ENCODE data around the gene PACRG.

Gene PACRG

GRCh38 chr6:163218361-163218894, 490.7 kb downstream of the PACRG start:
- DNase-seq, result peak in 1 of 2 experiments; percentile 8

- no peak for DNase-seq
These were observed 498.5 kb downstream of the PACRG start for GRCh38 chr6:163226181-163226835.

- DNase-seq, result no peak
These were observed 499.2 kb downstream of the PACRG start for GRCh38 chr6:163226836-163227485.

- no peak for DNase-seq
These were observed 500.3 kb downstream of the PACRG start for GRCh38 chr6:163228041-163228440.

- no peak for DNase-seq
These were observed 501.3 kb downstream of the PACRG start for GRCh38 chr6:163229050-163229449.

- no peak for DNase-seq
These were observed 503.1 kb downstream of the PACRG start for GRCh38 chr6:163230901-163231300.

GRCh38 chr6:163231356-163232014, 503.7 kb downstream of the PACRG start:
- DNase-seq, result no peak

GRCh38 chr6:163232015-163232523, 504.3 kb downstream of the PACRG start:
- DNase-seq, result no peak

GRCh38 chr6:163232649-163233048, 504.9 kb downstream of the PACRG start:
- no peak for DNase-seq

- DNase-seq, result no peak
These were observed 509.3 kb downstream of the PACRG start for GRCh38 chr6:163237110-163237509.

GRCh38 chr6:163239572-163240340, 512.0 kb downstream of the PACRG start:
- no peak for DNase-seq

- no peak for DNase-seq
These were observed 512.8 kb downstream of the PACRG start for GRCh38 chr6:163240556-163240955.

GRCh38 chr6:163241683-163242082, 513.9 kb downstream of the PACRG start:
- DNase-seq, result no peak

- DNase-seq, result peak in 1 of 2 experiments; percentile 4
These were observed 515.3 kb downstream of the PACRG start for GRCh38 chr6:163243083-163243482.

- DNase-seq, result no peak
These were observed 516.2 kb downstream of the PACRG start for GRCh38 chr6:163243692-163244589.

GRCh38 chr6:163248051-163248450, 520.3 kb downstream of the PACRG start:
- DNase-seq, result no peak

GRCh38 chr6:163249651-163250101, 521.9 kb downstream of the PACRG start:
- no peak for DNase-seq

- no peak for DNase-seq
These were observed 522.3 kb downstream of the PACRG start for GRCh38 chr6:163250116-163250515.

GRCh38 chr6:163252061-163252591, 524.4 kb downstream of the PACRG start:
- no peak for DNase-seq

- no peak for DNase-seq
These were observed 525.9 kb downstream of the PACRG start for GRCh38 chr6:163253556-163254213.

- DNase-seq, result no peak
These were observed 526.6 kb downstream of the PACRG start for GRCh38 chr6:163254341-163254835.
